Type B pancreatic cell (in vitro differentiated cells): ENCODE data around the gene MBD1. TPM values are rescaled to one million over a fixed set of nuclear protein-coding genes. Genes with fewer than 3 reads are reported as not detected.

ENCODE experiments used
- DNase-seq: peaks from one replicate; pipeline ENCODE4 v3.0.0; 2021; ENCODE audit warnings: mixed read lengths; ENCODE audit not compliant: unreplicated experiment; ENCODE audit errors: extremely low spot score
- H3K27ac Mint-ChIP-seq: 2 replicates; pipeline ENCODE4 v1.8.0; 2021; ENCODE audit warnings: mild to moderate bottlenecking, mixed read lengths
- H3K27me3 Mint-ChIP-seq: 2 replicates; pipeline ENCODE4 v1.8.0; 2021; ENCODE audit warnings: mixed read lengths
- H3K36me3 Mint-ChIP-seq: 2 replicates; pipeline ENCODE4 v1.8.0; 2021; ENCODE audit warnings: mixed read lengths
- H3K4me1 Mint-ChIP-seq: one replicate; pipeline ENCODE4 v1.8.0; 2021; ENCODE audit warnings: mixed read lengths; ENCODE audit not compliant: unreplicated experiment
- H3K4me3 Mint-ChIP-seq: 2 replicates; pipeline ENCODE4 v1.8.0; 2021; ENCODE audit warnings: mild to moderate bottlenecking, mixed read lengths
- H3K9me3 Mint-ChIP-seq: 2 replicates; pipeline ENCODE4 v1.8.0; 2021; ENCODE audit warnings: mixed read lengths
- total RNA-seq: library from RNA; stranded (reverse); gene quantifications from 2 replicates; pipeline ENCODE4 v1.2.1, GENCODE V29; 2021; ENCODE audit warnings: low replicate concordance
- TF ChIP-seq, protein P1 (sequence below): fragments of 200-600 bp; sonication (generic); conservative IDR thresholded peaks from 2 replicates; pipeline ENCODE4 v1.5.0; 2021; ENCODE audit warnings: antibody characterized with exemption, mild to moderate bottlenecking

The MBD1 gene
- total RNA-seq, 1 donor from 2014 or later = 81.9 TPM

DNA sequence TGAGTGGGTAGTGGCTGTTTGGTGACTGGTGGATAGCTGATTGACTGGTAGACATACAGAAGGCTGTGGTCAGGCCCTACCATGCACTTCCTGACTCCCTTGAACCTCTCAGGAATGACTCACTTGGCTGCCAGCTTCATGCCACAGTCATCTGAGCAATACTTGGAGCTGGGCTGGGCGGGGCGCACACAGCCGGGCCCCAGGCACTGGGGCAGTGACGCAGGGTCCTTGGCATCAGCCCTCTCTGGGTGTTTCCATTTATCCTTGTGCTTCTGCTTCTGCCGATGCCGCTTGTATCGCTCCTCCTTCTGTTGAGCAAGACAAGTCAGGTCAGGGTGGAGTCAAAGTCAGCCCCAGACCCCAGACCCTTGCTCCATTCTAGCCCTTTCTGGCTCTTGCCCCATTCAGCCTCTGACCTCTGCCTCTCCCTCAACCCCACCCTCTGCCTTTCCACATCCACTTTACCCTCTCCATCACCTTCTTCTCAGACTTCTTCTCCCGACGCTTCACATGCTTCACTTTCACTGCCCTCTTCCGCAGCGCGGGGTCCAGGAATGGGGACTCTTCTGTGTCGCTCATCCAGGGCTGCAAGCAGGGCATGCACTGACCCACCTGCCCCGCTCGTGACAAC lies 3.0 kb upstream of the MBD1 start:
- DNase-seq = no peak
- peaks cover 32% of the 10 kb centered on the region for H3K36me3 Mint-ChIP-seq
- no peaks in the 10 kb centered on the region for H3K9me3 Mint-ChIP-seq
- TF ChIP-seq, protein P1, sequence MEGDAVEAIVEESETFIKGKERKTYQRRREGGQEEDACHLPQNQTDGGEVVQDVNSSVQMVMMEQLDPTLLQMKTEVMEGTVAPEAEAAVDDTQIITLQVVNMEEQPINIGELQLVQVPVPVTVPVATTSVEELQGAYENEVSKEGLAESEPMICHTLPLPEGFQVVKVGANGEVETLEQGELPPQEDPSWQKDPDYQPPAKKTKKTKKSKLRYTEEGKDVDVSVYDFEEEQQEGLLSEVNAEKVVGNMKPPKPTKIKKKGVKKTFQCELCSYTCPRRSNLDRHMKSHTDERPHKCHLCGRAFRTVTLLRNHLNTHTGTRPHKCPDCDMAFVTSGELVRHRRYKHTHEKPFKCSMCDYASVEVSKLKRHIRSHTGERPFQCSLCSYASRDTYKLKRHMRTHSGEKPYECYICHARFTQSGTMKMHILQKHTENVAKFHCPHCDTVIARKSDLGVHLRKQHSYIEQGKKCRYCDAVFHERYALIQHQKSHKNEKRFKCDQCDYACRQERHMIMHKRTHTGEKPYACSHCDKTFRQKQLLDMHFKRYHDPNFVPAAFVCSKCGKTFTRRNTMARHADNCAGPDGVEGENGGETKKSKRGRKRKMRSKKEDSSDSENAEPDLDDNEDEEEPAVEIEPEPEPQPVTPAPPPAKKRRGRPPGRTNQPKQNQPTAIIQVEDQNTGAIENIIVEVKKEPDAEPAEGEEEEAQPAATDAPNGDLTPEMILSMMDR = no peak
- peak overlapping the region; percentile 74 for H3K4me3 Mint-ChIP-seq
- H3K27me3 Mint-ChIP-seq = no peaks in the 10 kb centered on the region
- peaks cover 33% of the 10 kb centered on the region for H3K4me1 Mint-ChIP-seq
- peak overlapping the region; percentile 79 for H3K27ac Mint-ChIP-seq

DNA sequence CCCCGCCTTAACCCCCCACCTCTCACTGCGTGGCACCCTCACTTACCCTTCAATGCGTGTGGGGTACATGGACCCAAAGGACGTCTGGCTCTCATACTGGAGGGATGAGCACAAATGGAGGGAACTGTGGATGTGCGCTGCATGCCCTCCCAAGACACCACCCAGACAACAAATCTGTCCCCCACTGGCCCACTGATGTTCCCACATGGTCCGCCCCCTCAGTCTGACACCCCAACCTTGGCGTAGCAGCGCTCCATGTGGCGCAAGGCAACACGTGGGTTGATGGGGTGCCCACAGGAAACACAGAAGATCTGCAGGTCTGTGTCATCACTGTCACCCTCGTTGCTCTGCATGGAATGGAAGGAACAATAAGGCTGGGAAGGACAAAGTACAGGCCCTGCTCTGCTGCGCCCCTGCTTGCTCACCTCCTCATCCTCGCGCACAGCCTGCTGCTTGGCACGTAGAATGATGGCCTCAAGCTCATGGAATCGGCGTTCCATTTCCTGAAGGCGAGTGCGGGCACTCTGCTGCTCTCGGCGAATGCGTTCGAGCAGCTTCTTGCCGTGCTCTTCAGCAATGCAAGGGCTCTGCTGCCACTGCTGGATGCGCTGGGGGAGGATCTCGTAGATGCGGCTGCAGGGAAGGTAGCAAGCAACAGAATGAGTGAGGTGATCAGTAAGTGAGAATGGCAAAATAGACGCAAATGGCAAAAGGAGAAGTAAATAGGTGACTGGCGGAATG lies 2.3 kb upstream of the MBD1 start:
- Mint-ChIP-seq H3K4me1 (peaks cover 37% of the 10 kb centered on the region), H3K36me3 (peaks cover 32% of the 10 kb centered on the region), H3K27ac (peak overlapping the region; percentile 61), H3K9me3 (no peaks in the 10 kb centered on the region), H3K4me3 (peak overlapping the region; percentile 74), H3K27me3 (no peaks in the 10 kb centered on the region)
- no peak for DNase-seq
- TF ChIP-seq, protein P1 = no peak

DNA sequence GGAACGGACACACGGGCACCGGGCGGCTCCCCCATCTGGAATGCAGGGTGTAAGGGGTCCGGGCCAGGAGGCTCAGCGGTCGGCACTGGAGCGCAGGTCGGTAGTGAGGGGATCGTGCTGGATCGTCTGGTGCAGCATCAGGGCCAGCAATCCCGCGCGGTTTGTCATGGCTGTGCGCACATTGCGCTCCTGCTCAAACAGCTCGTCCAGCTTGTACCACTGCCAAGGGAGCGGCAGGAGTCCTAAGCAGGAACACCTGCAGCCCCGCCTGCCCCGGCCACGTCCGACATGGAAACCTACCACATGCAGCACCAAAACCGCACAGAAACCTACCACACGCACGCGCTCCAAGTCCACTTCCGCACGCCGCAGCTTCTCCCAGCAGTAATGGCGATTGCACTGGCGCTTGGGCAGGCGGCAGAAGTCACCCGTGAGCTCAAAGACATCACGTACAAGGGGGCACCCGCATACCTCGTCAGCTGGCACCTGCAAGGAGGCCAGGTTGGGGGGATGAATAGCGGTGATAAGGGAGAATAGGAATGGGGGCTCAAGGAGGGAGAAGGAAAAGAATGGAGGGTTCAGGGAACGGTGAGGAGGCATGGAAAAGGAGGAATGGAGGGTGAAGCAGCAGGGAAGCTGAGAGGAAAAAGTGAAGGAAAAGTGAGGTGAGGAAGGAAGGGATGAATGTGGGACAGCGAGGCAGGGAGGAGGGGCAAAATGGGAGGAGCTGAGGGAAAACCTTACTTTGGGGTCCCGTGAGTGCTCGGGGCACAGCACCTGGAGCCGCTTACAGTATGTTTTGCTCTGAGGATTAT lies 1.4 kb upstream of the MBD1 start:
- H3K36me3 Mint-ChIP-seq = peaks cover 32% of the 10 kb centered on the region
- peak overlapping the region; percentile 35 for H3K4me3 Mint-ChIP-seq
- no peaks in the 10 kb centered on the region for H3K9me3 Mint-ChIP-seq
- H3K27me3 Mint-ChIP-seq = no peaks in the 10 kb centered on the region
- TF ChIP-seq, protein P1 = no peak
- H3K4me1 Mint-ChIP-seq = peaks cover 37% of the 10 kb centered on the region
- DNase-seq = no peak
- peak overlapping the region; percentile 59 for H3K27ac Mint-ChIP-seq

DNA sequence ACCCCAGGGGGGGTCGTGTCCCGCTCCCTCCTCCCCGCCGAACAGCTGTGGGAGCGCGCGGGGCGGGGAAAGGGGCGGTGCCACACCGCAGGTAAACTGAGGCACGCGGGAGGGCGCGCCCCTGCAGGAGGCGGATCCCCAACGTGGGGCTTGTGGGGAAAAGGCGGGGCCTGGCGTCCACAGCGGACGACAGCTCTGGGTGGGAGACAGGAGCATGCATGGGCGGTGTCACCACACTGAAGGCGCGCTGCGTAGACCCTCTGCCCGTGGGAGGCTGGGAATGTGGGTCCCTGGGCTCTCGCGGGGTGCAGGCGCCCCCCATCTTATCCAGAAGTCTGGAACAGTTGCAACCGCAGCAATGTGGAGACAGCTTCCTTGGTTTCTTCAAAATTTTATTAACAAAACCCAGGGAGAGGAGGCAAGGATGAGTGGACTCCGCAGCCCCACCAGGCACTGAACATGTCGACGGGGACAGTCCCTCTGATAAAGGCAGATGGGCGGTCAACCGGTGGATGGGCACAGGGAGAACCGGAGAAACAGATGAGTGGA lies 723 bp upstream of the MBD1 start:
- Mint-ChIP-seq H3K36me3 (peaks cover 29% of the 10 kb centered on the region), H3K4me3 (peak overlapping the region; percentile 98), H3K27ac (peak overlapping the region; percentile 95), H3K4me1 (peaks cover 30% of the 10 kb centered on the region), H3K27me3 (no peaks in the 10 kb centered on the region), H3K9me3 (no peaks in the 10 kb centered on the region)
- TF ChIP-seq, protein P1 = no peak
- DNase-seq = no peak

DNA sequence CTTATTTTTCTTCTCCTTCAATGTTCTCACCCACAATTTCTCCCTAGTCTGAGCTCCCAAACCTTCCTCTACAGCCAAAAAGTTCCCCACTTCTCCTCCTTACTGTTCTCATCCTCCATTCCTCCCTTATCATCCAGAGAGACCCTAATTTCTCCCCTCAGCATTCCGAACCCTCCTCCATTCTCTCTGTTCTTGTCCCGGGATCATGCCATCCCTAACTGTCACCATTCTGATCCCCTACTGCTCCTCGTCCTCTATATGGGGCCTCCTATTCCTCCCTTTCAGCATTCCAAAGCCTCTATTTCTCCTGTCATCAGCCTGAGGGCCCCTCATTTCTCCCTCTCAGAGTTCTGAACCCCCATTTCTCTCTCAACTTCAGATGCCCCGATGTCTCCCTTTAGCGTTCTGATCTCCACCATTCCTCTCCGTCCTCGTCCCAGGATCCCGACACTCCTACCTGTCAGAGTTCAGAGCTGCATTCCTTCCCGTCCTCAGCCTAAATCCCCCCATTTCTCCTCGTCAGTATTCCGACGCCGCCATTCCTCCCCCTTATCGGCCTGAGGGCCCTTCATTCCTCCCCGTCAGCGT lies 522 bp downstream of the MBD1 start:
- Mint-ChIP-seq H3K4me1 (peaks cover 21% of the 10 kb centered on the region), H3K4me3 (peak overlapping the region; percentile 98), H3K27me3 (no peaks in the 10 kb centered on the region), H3K36me3 (peaks cover 36% of the 10 kb centered on the region), H3K27ac (peak overlapping the region; percentile 95), H3K9me3 (no peaks in the 10 kb centered on the region)
- no peak for DNase-seq
- TF ChIP-seq, protein P1 = no peak
